AG10803 (cell line): ENCODE data around the gene PCDHA1.

ENCODE experiments used
- DNase-seq: peaks from one replicate; pipeline ENCODE4 v3.0.0; 2010; ENCODE audit warnings: low read depth
- H3K4me3 ChIP-seq: 2 replicates; pipeline ENCODE4 v1.5.1; 2011; ENCODE audit warnings: mild to moderate bottlenecking, low read length, control low read depth
- CTCF ChIP-seq: conservative IDR thresholded peaks from 2 replicates; pipeline ENCODE4 v1.5.1; 2011; ENCODE audit warnings: mild to moderate bottlenecking, low read length, control low read depth, inconsistent platforms

Gene PCDHA1

GRCh38 chr5:140877262-140877581 lies 91.3 kb downstream of the PCDHA1 start:
- no peak for TF ChIP-seq CTCF
- DNase-seq = no peak

GRCh38 chr5:140881889-140882590 lies 96.1 kb downstream of the PCDHA1 start, which contains the start of gene PCDHA13:
PCDHA13 (plus strand) TSS chr5:140882124; CDS start chr5:140882269, 145 bp downstream.
- H3K4me3 ChIP-seq = no peak within 1 kb of the TSS
- 0 out of 2 replicates have a peak, but pooled peaks have one; percentile 9 for TF ChIP-seq CTCF
- DNase-seq = no peak

More at GRCh38 chr5:140877262-140877581, 91.3 kb downstream of the PCDHA1 start:
- no peak overlapping the region for H3K4me3 ChIP-seq

GRCh38 chr5:140882591-140882899 lies 96.6 kb downstream of the PCDHA1 start:
- no peak overlapping the region for H3K4me3 ChIP-seq
- DNase-seq = no peak
- TF ChIP-seq CTCF = no peak

- no peak for DNase-seq
- no peak for TF ChIP-seq CTCF
- H3K4me3 ChIP-seq = no peak overlapping the region
Observed at GRCh38 chr5:140883373-140883772, 97.4 kb downstream of the PCDHA1 start.

GRCh38 chr5:140883927-140884697 lies 98.2 kb downstream of the PCDHA1 start:
- H3K4me3 ChIP-seq = no peak overlapping the region
- DNase-seq = no peak
- no peak for TF ChIP-seq CTCF

GRCh38 chr5:140916325-140916724 lies 130.4 kb downstream of the PCDHA1 start:
- TF ChIP-seq CTCF = no peak
- DNase-seq = no peak
- no peak overlapping the region for H3K4me3 ChIP-seq

GRCh38 chr5:140923601-140924000 lies 137.7 kb downstream of the PCDHA1 start:
- no peak overlapping the region for H3K4me3 ChIP-seq
- TF ChIP-seq CTCF = no peak
- DNase-seq = no peak
